GM12892 (cell line): ENCODE measurements around the gene JAZF1.

Experiments
- POLR2A ChIP-seq: IDR thresholded peaks from 2 replicates; pipeline ENCODE4 v1.6.1; 2011; ENCODE audit warnings: low read depth, low read length, control low read depth
- POLR2AphosphoS5 ChIP-seq: IDR thresholded peaks from 2 replicates; pipeline ENCODE4 v1.6.1; 2011; ENCODE audit warnings: low read depth, low read length, control low read depth
- TAF1 ChIP-seq: IDR thresholded peaks from 2 replicates; pipeline ENCODE4 v1.6.1; 2011; ENCODE audit warnings: low read depth, mild to moderate bottlenecking, control low read depth, low read length, borderline replicate concordance

DNA sequence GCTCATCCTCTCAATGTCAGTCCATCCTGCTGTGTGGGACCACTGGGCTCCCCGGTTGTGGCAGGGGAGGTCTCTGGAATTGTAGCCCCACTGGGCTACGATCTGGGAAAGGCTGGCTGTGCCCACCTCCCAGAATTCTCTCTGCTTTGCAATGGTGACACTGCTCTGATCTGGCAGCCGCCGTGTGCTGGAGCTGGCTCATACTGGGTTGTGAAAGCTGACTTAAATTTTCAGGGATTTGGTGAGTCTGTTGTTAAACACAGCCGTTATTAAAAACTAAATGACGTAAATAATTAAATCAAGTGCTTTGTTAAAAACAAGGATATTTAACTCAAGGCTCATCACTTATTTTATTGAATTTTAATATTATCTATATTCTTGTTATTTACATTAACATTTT is 280.6 kb downstream of the JAZF1 start:
- TF ChIP-seq POLR2A (no peak), POLR2AphosphoS5 (no peak), TAF1 (no peak)
